Endothelial cell of umbilical vein (primary cell): Measurements from ENCODE around the gene CTNND2. TPM values are rescaled to one million over a fixed set of nuclear protein-coding genes. Genes with fewer than 3 reads are reported as not detected.

Experiments
- BruUV-seq: library from RNA; stranded (reverse); fragments of 400-500 nt; replicated peaks from 2 replicates; lab custom pipeline; 2021; lab: Mats Ljungman, UMichigan
- CTCF ChIA-PET: fragments of 300-600, 350-600 bp; sonication (Branson Sonifier 250); formaldehyde crosslinking; loops from one replicate; lab custom pipeline; 2021; ENCODE audit warnings: antibody characterized with exemption, inconsistent platforms; lab: Charles Lee
- POLR2A ChIA-PET: fragments of 300-600, 350-600 bp; sonication (Branson Sonifier 250); formaldehyde crosslinking; loops from one replicate; lab custom pipeline; 2021; ENCODE audit warnings: antibody characterized with exemption, inconsistent platforms; lab: Charles Lee
- DNase-seq: peaks from one replicate; pipeline ENCODE4 v3.0.0-alpha.2; 2011; ENCODE audit warnings: low read depth, low spot score
- FAIRE-seq: peaks from 2 replicates; lab custom pipeline; 2011; peaks lifted over from hg19 to GRCh38; lab: Jason Lieb, UNC
- H2AFZ ChIP-seq: 2 replicates; pipeline ENCODE4 v1.6.0; 2012; ENCODE audit warnings: low read depth, low read length, control low read depth, inconsistent platforms
- H3K27ac ChIP-seq: 2 replicates; pipeline ENCODE4 v1.5.1; 2011; ENCODE audit warnings: low read depth, mild to moderate bottlenecking, control low read depth, low read length, moderate library complexity; ENCODE audit not compliant: insufficient read depth
- H3K27me3 ChIP-seq, 2 experiments: 2 replicates each; pipeline versions ENCODE4 v1.6.0 to v1.6.1; 2011; ENCODE audit warnings: low read length in 2 of 2, mixed read lengths in 1 of 2; ENCODE audit not compliant: control insufficient read depth in 2 of 2, insufficient read depth in 2 of 2
- H3K36me3 ChIP-seq, 2 experiments: 2 replicates in 1 of 2; 3 replicates in 1 of 2; pipeline ENCODE4 v1.5.1; 2011; ENCODE audit warnings: low read length in 2 of 2, mild to moderate bottlenecking in 1 of 2, moderate library complexity in 1 of 2; ENCODE audit not compliant: control insufficient read depth in 2 of 2, insufficient read depth in 2 of 2; ENCODE audit errors: extremely low read depth in 1 of 2
- H3K4me1 ChIP-seq: 3 replicates; pipeline ENCODE4 v1.5.1; 2011; ENCODE audit warnings: mild to moderate bottlenecking, low read length; ENCODE audit not compliant: control insufficient read depth, insufficient read depth; ENCODE audit errors: extremely low read depth
- H3K4me2 ChIP-seq: 2 replicates; pipeline ENCODE4 v1.6.1; 2011; ENCODE audit warnings: low read length, control low read depth, mixed read lengths; ENCODE audit not compliant: insufficient read depth
- H3K4me3 ChIP-seq, 3 experiments: fragments of 200-600 bp in 1 of 3; sonication (generic), shearing (Covaris generic) in 1 of 3; replicated peaks in 1 of 3; 2 replicates each; pipeline ENCODE4 v1.5.1; 2011 to 2016; ENCODE audit warnings: control low read depth in 3 of 3, low read length in 3 of 3, mild to moderate bottlenecking in 2 of 3, inconsistent platforms in 1 of 3, low read depth in 1 of 3, moderate library complexity in 1 of 3; ENCODE audit not compliant: insufficient read depth in 1 of 3
- H3K79me2 ChIP-seq: 2 replicates; pipeline ENCODE4 v1.6.0; 2012; ENCODE audit warnings: low read length, inconsistent platforms; ENCODE audit not compliant: control insufficient read depth, insufficient read depth
- H3K9ac ChIP-seq: replicated peaks from 2 replicates; pipeline ENCODE3; 2011; ENCODE audit warnings: low read length, control low read depth; ENCODE audit not compliant: insufficient read depth; ENCODE audit errors: extremely low read depth
- H3K9me1 ChIP-seq: replicated peaks from 3 replicates; pipeline ENCODE4 v1.6.0; 2011; ENCODE audit warnings: mild to moderate bottlenecking, low read length; ENCODE audit not compliant: control insufficient read depth, insufficient read depth; ENCODE audit errors: extremely low read depth
- H3K9me3 ChIP-seq: replicated peaks from 2 replicates; pipeline ENCODE4 v1.5.1; 2012; ENCODE audit warnings: low read length, inconsistent platforms; ENCODE audit not compliant: control insufficient read depth, insufficient read depth
- H4K20me1 ChIP-seq: replicated peaks from 2 replicates; pipeline ENCODE3; 2011; ENCODE audit warnings: mild to moderate bottlenecking, low read length; ENCODE audit not compliant: control insufficient read depth, insufficient read depth; ENCODE audit errors: extremely low read depth
- EZH2 ChIP-seq: IDR thresholded peaks from 2 replicates; pipeline ENCODE4 v1.6.1; 2012; ENCODE audit warnings: borderline replicate concordance, low read depth, mild to moderate bottlenecking, moderate library complexity, low read length, inconsistent platforms; ENCODE audit not compliant: severe bottlenecking
- FOS ChIP-seq: IDR thresholded peaks from 2 replicates; pipeline ENCODE4 v1.6.1; 2011; ENCODE audit warnings: mild to moderate bottlenecking, low read length, moderate library complexity, borderline replicate concordance; ENCODE audit not compliant: insufficient read depth
- GATA2 ChIP-seq: IDR thresholded peaks from 2 replicates; pipeline ENCODE4 v1.7.0; 2011; ENCODE audit warnings: low read depth, mild to moderate bottlenecking, moderate library complexity, mixed read lengths, low read length; ENCODE audit not compliant: insufficient read length, insufficient read depth
- JUN ChIP-seq: IDR thresholded peaks from 2 replicates; pipeline ENCODE4 v1.6.1; 2011; ENCODE audit warnings: borderline replicate concordance, low read depth; ENCODE audit not compliant: insufficient read length, insufficient read depth
- MYC ChIP-seq: IDR thresholded peaks from one replicate; pipeline ENCODE4 v1.6.1; 2011; ENCODE audit warnings: mild to moderate bottlenecking, low read depth, low read length
- POLR2A ChIP-seq: IDR thresholded peaks from 2 replicates; pipeline ENCODE4 v1.6.1; 2012; ENCODE audit warnings: low read depth, mild to moderate bottlenecking, control low read depth, low read length
- POLR2AphosphoS5 ChIP-seq: IDR thresholded peaks from 2 replicates; pipeline ENCODE4 v1.6.1; 2012; ENCODE audit warnings: low read depth, mild to moderate bottlenecking, control low read depth, low read length, moderate library complexity; ENCODE audit not compliant: insufficient read depth
- dilution Hi-C: fragments of 300-500 bp; cut with MboI; formaldehyde crosslinking; loops from one replicate; pipeline ENCODE4 v1.15.0; 2019; ENCODE audit warnings: low sequenced_read_pairs; ENCODE audit not compliant: extremely low pct_ligation_motif_present
- intact Hi-C: fragments of 100-400 bp; cut with micrococcal nuclease; formaldehyde crosslinking; loops from one replicate; pipeline ENCODE4 v1.10.0; 2022
- polyA plus RNA-seq, 4 experiments: library from polyadenylated mRNA; depleted of rRNA in 3 of 4; stranded (reverse) in 3 of 4; unstranded in 1 of 4; fragments of >200 nt; gene quantifications; 2 replicates each; pipeline versions ENCODE4 v1.2.1 to v1.2.3, GENCODE V29; 2011 to 2012; ENCODE audit warnings: missing spikeins in 1 of 4
- total RNA-seq: library from RNA; stranded (reverse); gene quantifications from 2 replicates; pipeline ENCODE4 v1.2.3, GENCODE V29; 2021
- TF ChIP-seq, protein P1 (sequence below): IDR thresholded peaks from 2 replicates; pipeline ENCODE4 v1.6.1; 2011; ENCODE audit not compliant: insufficient read depth, insufficient read length
- TF ChIP-seq, protein P2 (sequence below), 2 donors: IDR thresholded peaks; 1 replicate in 1 of 2; 2 replicates in 1 of 2; pipeline ENCODE4 v1.5.1; 2011; ENCODE audit warnings: low read length in 2 of 2, mild to moderate bottlenecking in 2 of 2, moderate library complexity in 2 of 2, control low read depth in 1 of 2, inconsistent platforms in 1 of 2, low read depth in 1 of 2; ENCODE audit not compliant: insufficient read depth in 1 of 2; ENCODE audit errors: extremely low read depth in 1 of 2

The CTNND2 gene
- total and polyA plus RNA-seq, 2 donors (not counting 3 experiments of a cell fraction or from before 2014, with no cell fraction given), result not detected

DNA sequence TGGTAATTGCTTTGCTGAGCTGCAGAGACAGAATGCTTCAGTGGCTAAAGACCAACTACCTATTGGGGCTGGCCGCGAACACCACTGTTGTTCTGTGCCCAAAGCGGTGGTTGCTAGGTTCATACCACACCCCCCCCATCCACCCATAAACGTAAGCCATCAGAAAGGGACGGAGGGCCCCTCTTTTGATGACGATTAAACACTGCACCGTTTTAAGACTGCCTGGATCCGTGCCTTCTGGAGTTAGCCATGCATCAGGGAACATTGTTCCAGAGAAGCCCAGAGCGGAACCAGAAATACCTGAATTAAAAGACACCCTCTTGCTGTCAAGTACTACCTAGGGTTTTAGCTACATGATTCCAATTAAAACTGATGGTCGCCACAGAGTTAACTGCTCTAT is 774.1 kb downstream of the CTNND2 start:
- POLR2A ChIA-PET, result no interaction called here
- H3K27me3 ChIP-seq, result no peaks in the 10 kb centered on the region
- FAIRE-seq, result no peak
- no peak overlapping the region for H3K9ac ChIP-seq
- H2AFZ ChIP-seq, result no peak overlapping the region
- no peak overlapping the region for H3K4me3 ChIP-seq
- no peaks in the 10 kb centered on the region for H3K4me1 ChIP-seq
- TF ChIP-seq FOS, result no peak
- TF ChIP-seq MYC, result no peak
- TF ChIP-seq POLR2A, result no peak
- TF ChIP-seq, protein P1, sequence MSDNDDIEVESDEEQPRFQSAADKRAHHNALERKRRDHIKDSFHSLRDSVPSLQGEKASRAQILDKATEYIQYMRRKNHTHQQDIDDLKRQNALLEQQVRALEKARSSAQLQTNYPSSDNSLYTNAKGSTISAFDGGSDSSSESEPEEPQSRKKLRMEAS, result no peak
- TF ChIP-seq, protein P2, sequence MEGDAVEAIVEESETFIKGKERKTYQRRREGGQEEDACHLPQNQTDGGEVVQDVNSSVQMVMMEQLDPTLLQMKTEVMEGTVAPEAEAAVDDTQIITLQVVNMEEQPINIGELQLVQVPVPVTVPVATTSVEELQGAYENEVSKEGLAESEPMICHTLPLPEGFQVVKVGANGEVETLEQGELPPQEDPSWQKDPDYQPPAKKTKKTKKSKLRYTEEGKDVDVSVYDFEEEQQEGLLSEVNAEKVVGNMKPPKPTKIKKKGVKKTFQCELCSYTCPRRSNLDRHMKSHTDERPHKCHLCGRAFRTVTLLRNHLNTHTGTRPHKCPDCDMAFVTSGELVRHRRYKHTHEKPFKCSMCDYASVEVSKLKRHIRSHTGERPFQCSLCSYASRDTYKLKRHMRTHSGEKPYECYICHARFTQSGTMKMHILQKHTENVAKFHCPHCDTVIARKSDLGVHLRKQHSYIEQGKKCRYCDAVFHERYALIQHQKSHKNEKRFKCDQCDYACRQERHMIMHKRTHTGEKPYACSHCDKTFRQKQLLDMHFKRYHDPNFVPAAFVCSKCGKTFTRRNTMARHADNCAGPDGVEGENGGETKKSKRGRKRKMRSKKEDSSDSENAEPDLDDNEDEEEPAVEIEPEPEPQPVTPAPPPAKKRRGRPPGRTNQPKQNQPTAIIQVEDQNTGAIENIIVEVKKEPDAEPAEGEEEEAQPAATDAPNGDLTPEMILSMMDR (IDR thresholded peaks at IDR 0.05; ENCODE audit: extremely low read depth in 1 of 2, insufficient read depth in 1 of 2, low read depth in 1 of 2, low read length in 2 of 2), result no peak
- TF ChIP-seq JUN, result no peak
- no peak for TF ChIP-seq EZH2
- TF ChIP-seq POLR2AphosphoS5, result no peak
- no peak for TF ChIP-seq GATA2
- no peaks in the 10 kb centered on the region for H3K9me1 ChIP-seq
- no peak for DNase-seq
- intact Hi-C loops, result no loop called here
- no peak overlapping the region for H3K4me2 ChIP-seq
- CTCF ChIA-PET, result no interaction called here
- no peaks in the 10 kb centered on the region for H3K9me3 ChIP-seq
- BruUV-seq, result no TSS peak
- H3K79me2 ChIP-seq, result no peaks in the 10 kb centered on the region
- dilution Hi-C loops, result no loop called here
- H4K20me1 ChIP-seq, result no peaks in the 10 kb centered on the region
- H3K27ac ChIP-seq, result no peak overlapping the region
- H3K36me3 ChIP-seq, result no peaks in the 10 kb centered on the region
